ENCODE data around the gene TLR8. TPM values are rescaled to one million over a fixed set of nuclear protein-coding genes. Genes with fewer than 3 reads are reported as not detected.
A peak's percentile ranks its signal among the peaks of the same experiment; 100 is the strongest.

TLR8 gene
- total and polyA plus RNA-seq, 2 donors, result 0.78 to 3.7 TPM

- no peak overlapping the region for H3K4me3 ChIP-seq (ENCODE audit: low read length in 2 of 2)
- H3K9me3 ChIP-seq (ENCODE audit: control insufficient read depth in 2 of 2, insufficient read depth in 1 of 2, low read length in 1 of 2), result no peaks in the 10 kb centered on the region
- H3K27ac ChIP-seq (ENCODE audit: low read depth in 1 of 2, low read length in 1 of 2), result peak overlapping the region; percentile 34 to 65
- 42% methylated on average over 5 of the region's 5 CpGs for WGBS
- no peaks in the 10 kb centered on the region for H3K36me3 ChIP-seq (ENCODE audit: control insufficient read depth in 2 of 2, insufficient read depth in 2 of 2, low read length in 1 of 2)
- peak in 5 of 9 donors; percentile 64 to 90 (median 76) for DNase-seq (ENCODE audit: low read depth in 6 of 9, low spot score in 9 of 9)
- H3K4me1 ChIP-seq (ENCODE audit: control insufficient read depth in 2 of 2, insufficient read depth in 2 of 2, low read length in 2 of 2), result peaks cover 20 to 51% of the 10 kb centered on the region in 2 donors
- no peaks in the 10 kb centered on the region for H3K27me3 ChIP-seq (ENCODE audit: control insufficient read depth in 2 of 2, insufficient read depth in 1 of 2, low read length in 1 of 2)
Measured at GRCh38 chrX:12946838-12947544, 40.6 kb downstream of the TLR8 start.

DNA sequence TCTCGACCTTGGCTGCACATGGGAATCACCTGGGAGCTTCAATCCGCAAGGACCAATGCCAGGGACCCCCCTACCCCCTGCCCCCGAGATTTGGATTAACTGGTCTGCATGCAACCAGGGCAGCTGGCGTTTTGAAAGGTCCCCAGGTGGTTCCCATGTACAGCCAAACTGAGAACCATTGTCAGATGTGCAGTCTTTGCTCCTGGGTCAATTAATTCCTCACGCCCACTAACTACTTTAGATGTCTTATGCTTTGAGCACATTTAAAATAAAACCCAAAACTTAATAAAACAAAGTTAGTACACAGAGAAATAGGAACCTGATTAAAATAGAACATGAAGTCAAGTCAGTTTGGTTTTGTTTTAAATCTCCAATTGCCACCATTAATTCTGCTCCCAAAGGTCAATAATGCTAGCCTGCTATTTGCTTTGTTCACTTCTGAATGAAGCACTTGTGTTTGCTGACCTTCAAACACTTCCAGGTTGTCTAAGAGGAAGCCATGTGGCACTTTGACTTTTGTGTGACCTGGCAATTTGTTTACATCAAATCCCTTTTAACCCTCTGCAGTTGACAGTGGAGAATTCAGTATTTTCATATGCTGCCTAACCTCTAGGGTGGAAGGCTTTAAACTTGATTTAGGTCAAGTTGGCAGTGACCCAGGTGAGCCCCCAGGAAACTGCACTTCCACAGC, 41.3 kb downstream of the TLR8 start:
- peak overlapping the region; percentile 65 to 68 for H3K27ac ChIP-seq (ENCODE audit: low read depth in 1 of 2, low read length in 1 of 2)
- no peaks in the 10 kb centered on the region for H3K9me3 ChIP-seq (ENCODE audit: control insufficient read depth in 2 of 2, insufficient read depth in 1 of 2, low read length in 1 of 2)
- H3K4me1 ChIP-seq (ENCODE audit: control insufficient read depth in 2 of 2, insufficient read depth in 2 of 2, low read length in 2 of 2), result peaks cover 20 to 56% of the 10 kb centered on the region in 2 donors
- H3K36me3 ChIP-seq (ENCODE audit: control insufficient read depth in 2 of 2, insufficient read depth in 2 of 2, low read length in 1 of 2), result no peaks in the 10 kb centered on the region
- no peaks in the 10 kb centered on the region for H3K27me3 ChIP-seq (ENCODE audit: control insufficient read depth in 2 of 2, insufficient read depth in 1 of 2, low read length in 1 of 2)
- 88% methylated on average over 5 of the region's 5 CpGs for WGBS
- peak in 1 of 9 donors; percentile 38 for DNase-seq (ENCODE audit: low read depth in 6 of 9, low spot score in 9 of 9)
- H3K4me3 ChIP-seq (ENCODE audit: low read length in 2 of 2), result no peak overlapping the region

DNA sequence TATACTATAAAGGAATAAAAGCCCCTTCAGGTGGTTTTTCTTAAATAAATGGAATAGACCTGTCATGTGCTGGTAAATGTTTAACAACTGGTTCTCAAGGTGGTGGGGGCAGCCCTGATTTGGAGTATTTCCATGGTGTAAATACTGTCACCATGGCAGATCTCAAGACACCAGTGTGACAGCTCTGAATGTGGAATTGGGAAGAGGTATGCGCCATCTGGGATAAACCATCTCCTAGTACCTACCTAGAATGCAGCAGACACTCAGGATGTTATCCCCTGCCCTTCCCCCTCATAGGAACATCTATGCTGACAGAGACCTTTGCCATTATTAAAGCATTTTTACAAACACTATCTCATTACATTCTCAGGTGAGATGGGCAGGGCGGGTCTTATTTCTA, 42.1 kb downstream of the TLR8 start:
- no peaks in the 10 kb centered on the region for H3K27me3 ChIP-seq (ENCODE audit: control insufficient read depth in 2 of 2, insufficient read depth in 1 of 2, low read length in 1 of 2)
- DNase-seq (ENCODE audit: low read depth in 6 of 9, low spot score in 9 of 9), result no peak
- H3K4me1 ChIP-seq (ENCODE audit: control insufficient read depth in 2 of 2, insufficient read depth in 2 of 2, low read length in 2 of 2), result peaks cover 20 to 64% of the 10 kb centered on the region in 2 donors
- no peaks in the 10 kb centered on the region for H3K9me3 ChIP-seq (ENCODE audit: control insufficient read depth in 2 of 2, insufficient read depth in 1 of 2, low read length in 1 of 2)
- no peaks in the 10 kb centered on the region for H3K36me3 ChIP-seq (ENCODE audit: control insufficient read depth in 2 of 2, insufficient read depth in 2 of 2, low read length in 1 of 2)
- H3K27ac ChIP-seq (ENCODE audit: low read depth in 1 of 2, low read length in 1 of 2), result peak overlapping the region in 1 of 2 donors; percentile 68
- 96% methylated on average over 2 of the region's 2 CpGs for WGBS
- H3K4me3 ChIP-seq (ENCODE audit: low read length in 2 of 2), result no peak overlapping the region

DNA sequence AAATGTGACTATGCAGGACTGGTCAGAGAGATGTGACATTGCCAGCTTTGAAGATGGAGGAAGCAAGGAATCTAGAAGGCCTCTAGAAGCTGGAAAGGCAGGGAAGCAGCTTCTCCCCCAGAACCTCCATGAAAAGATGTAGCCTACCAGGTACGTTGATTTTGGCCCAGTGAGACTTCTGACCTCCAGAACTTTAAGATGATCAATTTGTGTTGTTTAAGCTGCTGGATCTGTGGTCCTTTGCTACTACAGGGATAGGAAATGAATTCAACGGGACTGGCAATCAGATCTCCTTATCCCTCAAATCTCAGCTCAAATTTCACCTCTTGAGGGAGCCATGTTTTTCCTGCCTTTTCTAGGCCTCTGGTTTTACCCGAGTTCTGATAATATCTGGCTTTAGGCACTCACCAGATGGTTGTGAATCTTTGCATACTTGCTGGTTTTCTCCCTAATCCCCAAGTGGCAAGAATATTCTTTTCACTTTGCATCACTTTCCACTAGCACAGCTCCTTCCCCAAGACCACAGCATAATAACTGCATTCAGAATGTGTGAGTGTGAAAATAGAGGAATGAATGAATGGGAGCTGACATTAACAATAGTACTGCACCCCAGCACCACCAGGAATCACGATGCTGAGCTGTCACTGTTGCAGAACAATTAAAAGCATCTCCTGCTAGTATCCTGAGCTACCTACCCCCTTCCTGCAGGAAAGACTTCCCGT, 42.9 kb downstream of the TLR8 start:
- Histone ChIP-seq H3K4me1 (ENCODE audit: control insufficient read depth in 2 of 2, insufficient read depth in 2 of 2, low read length in 2 of 2) (peaks cover 20 to 73% of the 10 kb centered on the region in 2 donors), H3K4me3 (ENCODE audit: low read length in 2 of 2) (no peak overlapping the region), H3K27ac (ENCODE audit: low read depth in 1 of 2, low read length in 1 of 2) (peak overlapping the region; percentile 74 to 96), H3K27me3 (ENCODE audit: control insufficient read depth in 2 of 2, insufficient read depth in 1 of 2, low read length in 1 of 2) (no peaks in the 10 kb centered on the region), H3K9me3 (ENCODE audit: control insufficient read depth in 2 of 2, insufficient read depth in 1 of 2, low read length in 1 of 2) (no peaks in the 10 kb centered on the region), H3K36me3 (ENCODE audit: control insufficient read depth in 2 of 2, insufficient read depth in 2 of 2, low read length in 1 of 2) (no peaks in the 10 kb centered on the region)
- WGBS, result 75% methylated on average over 5 of the region's 5 CpGs
- DNase-seq (ENCODE audit: low read depth in 6 of 9, low spot score in 9 of 9), result no peak

GRCh38 chrX:12949927-12950656, 43.7 kb downstream of the TLR8 start:
- H3K36me3 ChIP-seq (ENCODE audit: control insufficient read depth in 2 of 2, insufficient read depth in 2 of 2, low read length in 1 of 2), result no peaks in the 10 kb centered on the region
- no peaks in the 10 kb centered on the region for H3K9me3 ChIP-seq (ENCODE audit: control insufficient read depth in 2 of 2, insufficient read depth in 1 of 2, low read length in 1 of 2)
- peak overlapping the region; percentile 81 to 96 for H3K27ac ChIP-seq (ENCODE audit: low read depth in 1 of 2, low read length in 1 of 2)
- DNase-seq (ENCODE audit: low read depth in 6 of 9, low spot score in 9 of 9), result peak in 7 of 9 donors; percentile 61 to 95 (median 87)
- no peaks in the 10 kb centered on the region for H3K27me3 ChIP-seq (ENCODE audit: control insufficient read depth in 2 of 2, insufficient read depth in 1 of 2, low read length in 1 of 2)
- peak overlapping the region; percentile 36 for H3K4me3 ChIP-seq (ENCODE audit: low read length in 2 of 2)
- WGBS, result 26% methylated on average over 11 of the region's 11 CpGs
- peaks cover 26 to 80% of the 10 kb centered on the region in 2 donors for H3K4me1 ChIP-seq (ENCODE audit: control insufficient read depth in 2 of 2, insufficient read depth in 2 of 2, low read length in 2 of 2)

DNA sequence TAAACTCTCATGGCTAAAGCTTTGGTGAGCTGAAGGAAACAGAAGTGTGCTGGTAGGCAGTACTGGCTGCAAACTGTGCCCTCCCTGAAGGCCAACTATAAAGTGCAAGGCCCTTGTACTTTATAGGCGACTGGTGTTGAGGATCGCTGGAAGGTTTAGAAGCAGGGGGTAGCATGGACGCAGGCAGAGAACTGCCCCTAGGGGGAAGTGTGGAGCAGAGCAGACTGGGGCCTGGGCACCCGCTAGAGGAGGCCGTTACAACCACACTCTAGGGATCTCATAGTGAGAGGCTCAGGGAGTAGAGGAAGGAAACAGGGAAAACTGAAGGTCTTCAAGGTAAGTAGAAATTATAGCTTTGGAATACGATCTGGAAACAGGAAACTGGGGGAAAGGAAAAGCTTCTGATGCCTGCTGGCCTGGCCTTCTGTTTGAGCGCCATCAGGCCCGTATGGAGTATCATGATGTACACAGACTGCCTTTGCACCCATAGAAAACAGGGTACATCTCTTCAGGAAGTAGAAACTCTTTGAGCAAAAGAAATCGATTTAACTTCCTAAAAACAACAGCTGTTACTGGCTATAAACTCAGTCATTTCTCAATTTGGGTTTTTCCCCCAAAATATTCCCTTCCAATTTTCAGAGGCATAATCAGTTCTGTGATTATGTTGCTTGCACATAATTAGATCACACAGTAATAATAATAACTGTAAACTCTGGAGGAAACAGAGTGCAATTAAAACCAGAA, 44.6 kb downstream of the TLR8 start:
- Histone ChIP-seq H3K27me3 (ENCODE audit: control insufficient read depth in 2 of 2, insufficient read depth in 1 of 2, low read length in 1 of 2) (no peaks in the 10 kb centered on the region), H3K9me3 (ENCODE audit: control insufficient read depth in 2 of 2, insufficient read depth in 1 of 2, low read length in 1 of 2) (no peaks in the 10 kb centered on the region), H3K4me3 (ENCODE audit: low read length in 2 of 2) (peak overlapping the region; percentile 36), H3K4me1 (ENCODE audit: control insufficient read depth in 2 of 2, insufficient read depth in 2 of 2, low read length in 2 of 2) (peaks cover 26 to 90% of the 10 kb centered on the region in 2 donors), H3K36me3 (ENCODE audit: control insufficient read depth in 2 of 2, insufficient read depth in 2 of 2, low read length in 1 of 2) (no peaks in the 10 kb centered on the region), H3K27ac (ENCODE audit: low read depth in 1 of 2, low read length in 1 of 2) (peak overlapping the region; percentile 81 to 96)
- DNase-seq (ENCODE audit: low read depth in 6 of 9, low spot score in 9 of 9), result peak in 4 of 9 donors; percentile 47 to 88 (median 75)
- WGBS, result 45% methylated on average over 9 of the region's 9 CpGs

GRCh38 chrX:12951595-12951975, 45.2 kb downstream of the TLR8 start:
- peak in 1 of 9 donors; percentile 62 for DNase-seq (ENCODE audit: low read depth in 6 of 9, low spot score in 9 of 9)
- H3K27ac ChIP-seq (ENCODE audit: low read depth in 1 of 2, low read length in 1 of 2), result peak overlapping the region; percentile 42 to 96
- no peaks in the 10 kb centered on the region for H3K9me3 ChIP-seq (ENCODE audit: control insufficient read depth in 2 of 2, insufficient read depth in 1 of 2, low read length in 1 of 2)
- H3K4me1 ChIP-seq (ENCODE audit: control insufficient read depth in 2 of 2, insufficient read depth in 2 of 2, low read length in 2 of 2), result peaks cover 29 to 95% of the 10 kb centered on the region in 2 donors
- H3K36me3 ChIP-seq (ENCODE audit: control insufficient read depth in 2 of 2, insufficient read depth in 2 of 2, low read length in 1 of 2), result no peaks in the 10 kb centered on the region
- H3K4me3 ChIP-seq (ENCODE audit: low read length in 2 of 2), result peak overlapping the region; percentile 36
- H3K27me3 ChIP-seq (ENCODE audit: control insufficient read depth in 2 of 2, insufficient read depth in 1 of 2, low read length in 1 of 2), result no peaks in the 10 kb centered on the region
- WGBS, result 47% methylated on average over 5 of the region's 5 CpGs

- Histone ChIP-seq H3K27ac (ENCODE audit: low read depth in 1 of 2, low read length in 1 of 2) (peak overlapping the region in 1 of 2 donors; percentile 5), H3K27me3 (ENCODE audit: control insufficient read depth in 2 of 2, insufficient read depth in 1 of 2, low read length in 1 of 2) (no peaks in the 10 kb centered on the region), H3K36me3 (ENCODE audit: control insufficient read depth in 2 of 2, insufficient read depth in 2 of 2, low read length in 1 of 2) (no peaks in the 10 kb centered on the region), H3K4me1 (ENCODE audit: control insufficient read depth in 2 of 2, insufficient read depth in 2 of 2, low read length in 2 of 2) (peaks cover 24 to 94% of the 10 kb centered on the region in 2 donors), H3K4me3 (ENCODE audit: low read length in 2 of 2) (no peak overlapping the region), H3K9me3 (ENCODE audit: control insufficient read depth in 2 of 2, insufficient read depth in 1 of 2, low read length in 1 of 2) (no peaks in the 10 kb centered on the region)
- WGBS, result 88% methylated on average over 8 of the region's 8 CpGs
- DNase-seq (ENCODE audit: low read depth in 6 of 9, low spot score in 9 of 9), result peak in 1 of 9 donors; percentile 24
Measured at GRCh38 chrX:12953420-12953819, 47.0 kb downstream of the TLR8 start.
